Measurements from ENCODE around the gene FOXO6. TPM values are rescaled to one million over a fixed set of nuclear protein-coding genes. Genes with fewer than 3 reads are reported as not detected.

Gene FOXO6
- total and polyA plus RNA-seq, 7 experiments from 2014 or later: 0.66 to 1.3 TPM; not detected in 5

GRCh38 chr1:41357451-41358101 lies 3.7 kb upstream of the FOXO6 start:
- no peaks in the 10 kb centered on the region for H3K36me3 Mint-ChIP-seq
- ATAC-seq: no peak
- no peak overlapping the region for H3K27ac ChIP-seq (ENCODE audit: low read depth, low read length)

GRCh38 chr1:41358131-41359021 lies 2.9 kb upstream of the FOXO6 start:
- no peak overlapping the region for H3K27ac ChIP-seq (ENCODE audit: low read depth, low read length)
- ATAC-seq (no peak), DNase-seq (no peak)
- H3K4me1 ChIP-seq (ENCODE audit: control insufficient read depth in 2 of 2, insufficient read depth in 2 of 2, low read length in 2 of 2): peaks cover 4 to 6% of the 10 kb centered on the region in 2 donors
- intact Hi-C loops (cut with micrococcal nuclease): no loop called here
- peaks cover 5 to 39% (median 29%) of the 10 kb centered on the region in 5 donors for H3K27me3 Mint-ChIP-seq
- POLR2A ChIA-PET: no interaction called here
- peaks cover 3 to 21% (median 7%) of the 10 kb centered on the region in 7 donors for H3K4me1 Mint-ChIP-seq
- CTCF ChIA-PET: interaction anchor here (0.9 kb wide), 1 partner anchor 30 kb away, joined by 3 read pairs; no protein-coding TSS in a partner anchor
- H3K36me3 Mint-ChIP-seq: no peaks in the 10 kb centered on the region
- no peak overlapping the region for H3K4me3 ChIP-seq (ENCODE audit: low read length)
- peak overlapping the region in 6 of 9 donors; percentile 3 to 69 (median 46) for H3K27ac Mint-ChIP-seq
- H3K4me3 Mint-ChIP-seq: peak overlapping the region in 2 of 10 donors; percentile 14 to 32
- H3K9me3 Mint-ChIP-seq: no peaks in the 10 kb centered on the region
- H3K27me3 ChIP-seq (ENCODE audit: control insufficient read depth in 2 of 2, insufficient read depth in 2 of 2, low read length in 2 of 2): peaks cover 5 to 7% of the 10 kb centered on the region in 2 donors
- H3K36me3 ChIP-seq (ENCODE audit: control insufficient read depth in 2 of 3, insufficient read depth in 3 of 3, low read length in 3 of 3): no peaks in the 10 kb centered on the region
- no peaks in the 10 kb centered on the region for H3K9me3 ChIP-seq (ENCODE audit: control insufficient read depth in 2 of 3, low read length in 3 of 3)

More at GRCh38 chr1:41357451-41358101, 3.7 kb upstream of the FOXO6 start:
- peaks cover 1 to 18% (median 7%) of the 10 kb centered on the region in 7 donors for H3K4me1 Mint-ChIP-seq
- Histone ChIP-seq H3K27me3 (ENCODE audit: control insufficient read depth in 2 of 2, insufficient read depth in 2 of 2, low read length in 2 of 2) (peaks cover under 1 to 2% of the 10 kb centered on the region in 2 donors), H3K4me3 (ENCODE audit: low read length) (no peak overlapping the region), H3K36me3 (ENCODE audit: control insufficient read depth in 2 of 3, insufficient read depth in 3 of 3, low read length in 3 of 3) (no peaks in the 10 kb centered on the region), H3K9me3 (ENCODE audit: control insufficient read depth in 2 of 3, low read length in 3 of 3) (no peaks in the 10 kb centered on the region), H3K4me1 (ENCODE audit: control insufficient read depth in 2 of 2, insufficient read depth in 2 of 2, low read length in 2 of 2) (peaks cover 4 to 6% of the 10 kb centered on the region in 2 donors)
- intact Hi-C loops (cut with micrococcal nuclease): no loop called here
- no peak overlapping the region for H3K4me3 Mint-ChIP-seq
- no peak for DNase-seq
- ChIA-PET CTCF (no interaction called here), POLR2A (no interaction called here)
- H3K27ac Mint-ChIP-seq: peak overlapping the region in 1 of 9 donors; percentile 51
- H3K27me3 Mint-ChIP-seq: peaks cover 5 to 31% (median 21%) of the 10 kb centered on the region in 5 donors
- H3K9me3 Mint-ChIP-seq: no peaks in the 10 kb centered on the region

- Histone ChIP-seq H3K4me1 (ENCODE audit: control insufficient read depth in 2 of 2, insufficient read depth in 2 of 2, low read length in 2 of 2) (peaks cover 4 to 6% of the 10 kb centered on the region in 2 donors), H3K27me3 (ENCODE audit: control insufficient read depth in 2 of 2, insufficient read depth in 2 of 2, low read length in 2 of 2) (peaks cover 5 to 7% of the 10 kb centered on the region in 2 donors), H3K36me3 (ENCODE audit: control insufficient read depth in 2 of 3, insufficient read depth in 3 of 3, low read length in 3 of 3) (no peaks in the 10 kb centered on the region), H3K9me3 (ENCODE audit: control insufficient read depth in 2 of 3, low read length in 3 of 3) (no peaks in the 10 kb centered on the region), H3K27ac (ENCODE audit: low read depth, low read length) (no peak overlapping the region), H3K4me3 (ENCODE audit: low read length) (no peak overlapping the region)
- H3K27me3 Mint-ChIP-seq: peaks cover 10 to 47% (median 30%) of the 10 kb centered on the region in 5 donors
- H3K4me1 Mint-ChIP-seq: peaks cover 4 to 24% (median 7%) of the 10 kb centered on the region in 7 donors
- ATAC-seq: no peak
- H3K27ac Mint-ChIP-seq: peak overlapping the region in 7 of 9 donors; percentile 3 to 91 (median 52)
- H3K4me3 Mint-ChIP-seq: peak overlapping the region in 8 of 10 donors; percentile 27 to 86 (median 80)
- H3K36me3 Mint-ChIP-seq: no peaks in the 10 kb centered on the region
- H3K9me3 Mint-ChIP-seq: no peaks in the 10 kb centered on the region
- ChIA-PET POLR2A (interaction anchor here (1.1 kb wide), 1 partner anchor 533 kb away, joined by 3 read pairs; no protein-coding TSS in a partner anchor), CTCF (interaction anchor here (1.1 kb wide), 1 partner anchor 18 kb away, joined by 4 read pairs; no protein-coding TSS in a partner anchor)
- DNase-seq: no peak
- intact Hi-C loops (cut with micrococcal nuclease): loop anchor here (2.0 to 10.0 kb wide), 8 partner anchors 23 to 1998 kb away; partner anchors contain the start of genes CDC20 (in 1 of the 2), CFAP57 (in 1 of the 2), CITED4 (in 1 of the 2) and EBNA1BP2 (in 1 of the 2)
These were observed 1.8 kb upstream of the FOXO6 start for GRCh38 chr1:41359211-41360073.

- Mint-ChIP-seq H3K9me3 (no peaks in the 10 kb centered on the region), H3K27ac (peak overlapping the region in 7 of 9 donors; percentile 3 to 91 (median 69)), H3K4me1 (peaks cover 4 to 26% (median 8%) of the 10 kb centered on the region in 7 donors), H3K36me3 (no peaks in the 10 kb centered on the region), H3K4me3 (peak overlapping the region; percentile 65 to 86 (median 80)), H3K27me3 (peaks cover 10 to 55% (median 36%) of the 10 kb centered on the region in 5 donors)
- Histone ChIP-seq H3K4me3 (ENCODE audit: low read length) (peak overlapping the region; percentile 51), H3K36me3 (ENCODE audit: control insufficient read depth in 2 of 3, insufficient read depth in 3 of 3, low read length in 3 of 3) (no peaks in the 10 kb centered on the region), H3K4me1 (ENCODE audit: control insufficient read depth in 2 of 2, insufficient read depth in 2 of 2, low read length in 2 of 2) (peaks cover 4 to 6% of the 10 kb centered on the region in 2 donors), H3K9me3 (ENCODE audit: control insufficient read depth in 2 of 3, low read length in 3 of 3) (no peaks in the 10 kb centered on the region), H3K27ac (ENCODE audit: low read depth, low read length) (peak overlapping the region; percentile 25), H3K27me3 (ENCODE audit: control insufficient read depth in 2 of 2, insufficient read depth in 2 of 2, low read length in 2 of 2) (peaks cover 5 to 7% of the 10 kb centered on the region in 2 donors)
- ChIA-PET POLR2A (interaction anchor here (1.0 to 1.1 kb wide), 2 partner anchors 532 to 668 kb away, joined by 3 read pairs; no protein-coding TSS in a partner anchor), CTCF (interaction anchor here (1.1 kb wide), 1 partner anchor 19 kb away, joined by 4 read pairs; no protein-coding TSS in a partner anchor)
- intact Hi-C loops (cut with micrococcal nuclease): loop anchor here (2.0 to 10.0 kb wide), 8 partner anchors 23 to 1997 kb away; partner anchors contain the start of genes CDC20 (in 1 of the 2), CFAP57 (in 1 of the 2), CITED4 (in 1 of the 2) and EBNA1BP2 (in 1 of the 2)
- no peak for ATAC-seq
- peak in 1 of 9 donors; percentile 24 for DNase-seq
These were observed 1.0 kb upstream of the FOXO6 start for GRCh38 chr1:41360074-41360785.

GRCh38 chr1:41361495-41362356 lies 492 bp downstream of the FOXO6 start:
- Histone ChIP-seq H3K9me3 (ENCODE audit: control insufficient read depth in 2 of 3, low read length in 3 of 3) (no peaks in the 10 kb centered on the region), H3K36me3 (ENCODE audit: control insufficient read depth in 2 of 3, insufficient read depth in 3 of 3, low read length in 3 of 3) (no peaks in the 10 kb centered on the region), H3K27me3 (ENCODE audit: control insufficient read depth in 2 of 2, insufficient read depth in 2 of 2, low read length in 2 of 2) (peaks cover 5 to 7% of the 10 kb centered on the region in 2 donors), H3K4me3 (ENCODE audit: low read length) (peak overlapping the region; percentile 51), H3K4me1 (ENCODE audit: control insufficient read depth in 2 of 2, insufficient read depth in 2 of 2, low read length in 2 of 2) (peaks cover 6% of the 10 kb centered on the region in 2 donors), H3K27ac (ENCODE audit: low read depth, low read length) (no peak overlapping the region)
- Mint-ChIP-seq H3K9me3 (no peaks in the 10 kb centered on the region), H3K27me3 (peaks cover 10 to 57% (median 30%) of the 10 kb centered on the region in 5 donors), H3K4me1 (peaks cover 6 to 28% (median 10%) of the 10 kb centered on the region in 7 donors), H3K27ac (peak overlapping the region in 1 of 9 donors; percentile 46), H3K36me3 (no peaks in the 10 kb centered on the region), H3K4me3 (peak overlapping the region in 9 of 10 donors; percentile 45 to 79 (median 71))
- CTCF ChIA-PET: no interaction called here
- POLR2A ChIA-PET: no interaction called here
- peak; percentile 2 for ATAC-seq
- intact Hi-C loops (cut with micrococcal nuclease): loop anchor here (1.0 to 10.0 kb wide), 10 partner anchors 21 to 1996 kb away; partner anchors contain the start of genes CDC20 (in 1 of the 2), CFAP57 (in 1 of the 2), CITED4 (in 1 of the 2) and EBNA1BP2 (in 1 of the 2)
- DNase-seq: peak in 1 of 9 donors; percentile 17

Data from naive thymus-derived CD4-positive, alpha-beta T cell (primary cell).